Endothelial cell (in vitro differentiated cells): ENCODE results near the gene TSC1. TPM values are rescaled to one million over a fixed set of nuclear protein-coding genes. Genes with fewer than 3 reads are reported as not detected.

ENCODE experiments used
- DNase-seq: peaks from one replicate; pipeline ENCODE4 v3.0.0; 2021; ENCODE audit warnings: low spot score
- H3K27ac Mint-ChIP-seq: one replicate; pipeline ENCODE4 v1.8.0; 2021; ENCODE audit warnings: mixed read lengths, inconsistent platforms; ENCODE audit not compliant: unreplicated experiment
- H3K27me3 Mint-ChIP-seq: one replicate; pipeline ENCODE4 v1.8.0; 2021; ENCODE audit warnings: mild to moderate bottlenecking, moderate library complexity, mixed read lengths, inconsistent platforms; ENCODE audit not compliant: unreplicated experiment
- H3K36me3 Mint-ChIP-seq: one replicate; pipeline ENCODE4 v1.8.0; 2021; ENCODE audit warnings: mild to moderate bottlenecking, low read depth, mixed read lengths, inconsistent platforms; ENCODE audit not compliant: unreplicated experiment
- H3K4me1 Mint-ChIP-seq: one replicate; pipeline ENCODE4 v1.8.0; 2021; ENCODE audit warnings: mild to moderate bottlenecking, mixed read lengths, inconsistent platforms; ENCODE audit not compliant: unreplicated experiment
- H3K4me3 Mint-ChIP-seq: one replicate; pipeline ENCODE4 v1.8.0; 2021; ENCODE audit warnings: mild to moderate bottlenecking, mixed read lengths, inconsistent platforms; ENCODE audit not compliant: unreplicated experiment
- H3K9me3 Mint-ChIP-seq: one replicate; pipeline ENCODE4 v1.8.0; 2021; ENCODE audit warnings: mixed read lengths, inconsistent platforms; ENCODE audit not compliant: unreplicated experiment
- CTCF ChIP-seq: fragments of 200-600 bp; sonication (generic); IDR thresholded peaks from one replicate; pipeline ENCODE4 v1.5.0; 2021; ENCODE audit warnings: antibody characterized with exemption; ENCODE audit not compliant: unreplicated experiment
- total RNA-seq: library from RNA; stranded (reverse); fragmentation: NEBNext Ultra II Directional; extraction: Animal tissue kit (Norgen Biotek cat#: 25700); gene quantifications from one replicate; pipeline ENCODE4 v1.2.1, GENCODE V29; 2021; ENCODE audit not compliant: unreplicated experiment

TSC1 gene
- total RNA-seq, 1 donor from 2014 or later: 65.3 TPM

GRCh38 chr9:132965478-132965877 lies 21.1 kb upstream of the TSC1 start:
- Mint-ChIP-seq H3K4me3 (no peak overlapping the region), H3K4me1 (no peaks in the 10 kb centered on the region), H3K9me3 (no peaks in the 10 kb centered on the region), H3K27ac (no peak overlapping the region), H3K27me3 (peaks cover 8% of the 10 kb centered on the region), H3K36me3 (no peaks in the 10 kb centered on the region)
- TF ChIP-seq CTCF: no peak
- no peak for DNase-seq

GRCh38 chr9:132961002-132961401 lies 16.6 kb upstream of the TSC1 start:
- no peak overlapping the region for H3K27ac Mint-ChIP-seq
- H3K4me3 Mint-ChIP-seq: no peak overlapping the region

GRCh38 chr9:132957805-132958204 lies 13.4 kb upstream of the TSC1 start:
- Mint-ChIP-seq H3K4me3 (no peak overlapping the region), H3K27ac (no peak overlapping the region), H3K36me3 (no peaks in the 10 kb centered on the region), H3K27me3 (no peaks in the 10 kb centered on the region), H3K4me1 (no peaks in the 10 kb centered on the region), H3K9me3 (peaks cover 4% of the 10 kb centered on the region)
- no peak for TF ChIP-seq CTCF
- no peak for DNase-seq

More at GRCh38 chr9:132961002-132961401, 16.6 kb upstream of the TSC1 start:
- Mint-ChIP-seq H3K36me3 (no peaks in the 10 kb centered on the region), H3K4me1 (no peaks in the 10 kb centered on the region), H3K27me3 (peaks cover 1% of the 10 kb centered on the region), H3K9me3 (no peaks in the 10 kb centered on the region)
- TF ChIP-seq CTCF: no peak
- no peak for DNase-seq

- peaks cover 4% of the 10 kb centered on the region for H3K9me3 Mint-ChIP-seq
- H3K27me3 Mint-ChIP-seq: no peaks in the 10 kb centered on the region
- H3K36me3 Mint-ChIP-seq: no peaks in the 10 kb centered on the region
- no peak overlapping the region for H3K27ac Mint-ChIP-seq
- no peak overlapping the region for H3K4me3 Mint-ChIP-seq
- TF ChIP-seq CTCF: no peak
- no peak for DNase-seq
- no peaks in the 10 kb centered on the region for H3K4me1 Mint-ChIP-seq
Observed at GRCh38 chr9:132955768-132956167, 11.4 kb upstream of the TSC1 start.

GRCh38 chr9:132955123-132955522 lies 10.7 kb upstream of the TSC1 start:
- Mint-ChIP-seq H3K9me3 (peaks cover 4% of the 10 kb centered on the region), H3K27ac (no peak overlapping the region), H3K4me1 (no peaks in the 10 kb centered on the region), H3K27me3 (no peaks in the 10 kb centered on the region), H3K36me3 (no peaks in the 10 kb centered on the region), H3K4me3 (no peak overlapping the region)
- TF ChIP-seq CTCF: no peak
- no peak for DNase-seq
